Esophagus squamous epithelium (tissue), 5 donors: ENCODE measurements around the gene ORAI1. TPM values are rescaled to one million over a fixed set of nuclear protein-coding genes. Genes with fewer than 3 reads are reported as not detected.
"Not testable (repeated sequence)": the region's sequence is repeated elsewhere in the genome, so short reads cannot be mapped to it uniquely, and the experiment has no call there.

Experiments
- DNase-seq: peaks from one replicate; lab custom pipeline; 2025; lab: John Stamatoyannopoulos, UW
- H3K27ac ChIP-seq, 4 donors: fragments of 200-600 bp; sonication (generic); one replicate each; pipeline ENCODE4 v1.5.1; 2016 to 2019; ENCODE audit warnings: mild to moderate bottlenecking in 1 of 4
- H3K27me3 ChIP-seq, 4 donors: fragments of 200-600 bp; sonication (generic); 1 replicate in 3 of 4; 2 replicates in 1 of 4; pipeline versions ENCODE4 v1.5.1 to v1.6.0; 2017 to 2021; ENCODE audit warnings: antibody characterized with exemption in 1 of 4
- H3K36me3 ChIP-seq, 3 donors: fragments of 200-600 bp; sonication (generic); one replicate each; pipeline ENCODE4 v1.5.1; 2016 to 2019
- H3K4me1 ChIP-seq, 3 donors: fragments of 200-600 bp; sonication (generic); one replicate each; pipeline ENCODE4 v1.5.1; 2017 to 2019
- H3K4me3 ChIP-seq, 4 donors: fragments of 200-600 bp; sonication (generic); 1 replicate in 3 of 4; 2 replicates in 1 of 4; pipeline ENCODE4 v1.5.1; 2016 to 2019; ENCODE audit warnings: mild to moderate bottlenecking in 2 of 4, moderate library complexity in 1 of 4
- H3K9me3 ChIP-seq, 3 donors: fragments of 200-600 bp; sonication (generic); one replicate each; pipeline ENCODE4 v1.5.1; 2016 to 2019
- CTCF ChIP-seq, 6 experiments: fragments of 450-650 bp in 4 of 6; fragments of 200-600 bp in 2 of 6; sonication (generic) in 2 of 6; IDR thresholded peaks; one replicate each; pipeline ENCODE4 v1.5.1; 2016 to 2019; ENCODE audit warnings: antibody characterized with exemption in 6 of 6, mild to moderate bottlenecking in 4 of 6, moderate library complexity in 4 of 6
- POLR2A ChIP-seq, 4 donors: fragments of 450-650 bp; IDR thresholded peaks; one replicate each; pipeline ENCODE4 v1.6.1; 2017; ENCODE audit warnings: antibody characterized with exemption in 4 of 4, mild to moderate bottlenecking in 4 of 4, moderate library complexity in 3 of 4
- WGBS, 2 donors: methylation state at CpG; one replicate each; pipeline ENCODE4 v1.1.5; 2018; 5-methylcytosine and 5-hydroxymethylcytosine counted together
- intact Hi-C: fragments of 100-400 bp; cut with DNase I; formaldehyde crosslinking; loops from one replicate; pipeline ENCODE4 v1.15.0; 2022
- small RNA-seq, 4 donors: library from RNA; depleted of rRNA; stranded (forward); fragments of <200 nt; gene quantifications; one replicate each; pipeline ENCODE3, GENCODE V24; 2016
- total RNA-seq, 4 donors: library from RNA; depleted of rRNA; stranded (reverse); fragments of >200 nt; gene quantifications; one replicate each; pipeline ENCODE4 v1.1.0, GENCODE V29; 2016
- donor health status: DM: yes; HTN: yes; CAD: no.

ORAI1 gene
- total RNA-seq, 4 donors from 2014 or later, result 4.4 to 7.9 (median 7.0) TPM

- H3K27me3 ChIP-seq, result no peaks in the 10 kb centered on the region
- H3K9me3 ChIP-seq, result no peaks in the 10 kb centered on the region
- no peak overlapping the region for H3K27ac ChIP-seq
- H3K36me3 ChIP-seq, result no peaks in the 10 kb centered on the region
- H3K4me3 ChIP-seq, result no peak overlapping the region
- 63 to 72% methylated on average over 6 to 9 of the region's 9 CpGs for WGBS, 2 donors
- DNase-seq, result no peak
- peaks cover 0 to 12% (median 3%) of the 10 kb centered on the region in 3 donors for H3K4me1 ChIP-seq
- TF ChIP-seq CTCF (IDR thresholded peaks at IDR 0.05) (no peak), POLR2A (IDR thresholded peaks at IDR 0.05) (no peak)
- intact Hi-C loops, result loop anchor here (10.0 kb wide), 1 partner anchor 54 kb away; the partner anchor contains the start of gene ORAI1
These were observed 52.5 kb downstream of the ORAI1 start for GRCh38 chr12:121678716-121679300.

GRCh38 chr12:121679661-121680197 lies 53.4 kb downstream of the ORAI1 start:
- H3K4me3 ChIP-seq, H3K27me3 ChIP-seq: not testable (repeated sequence)
- WGBS, 2 donors, result 77 to 80% methylated on average over 11 to 12 of the region's 13 CpGs

GRCh38 chr12:121688966-121689365 lies 62.6 kb downstream of the ORAI1 start:
- DNase-seq, result no peak
- Histone ChIP-seq H3K36me3 (no peaks in the 10 kb centered on the region), H3K27ac (no peak overlapping the region), H3K27me3 (no peaks in the 10 kb centered on the region), H3K4me1 (peaks cover 0 to 13% (median 0%) of the 10 kb centered on the region in 3 donors), H3K9me3 (no peaks in the 10 kb centered on the region), H3K4me3 (no peak overlapping the region)
- TF ChIP-seq POLR2A (IDR thresholded peaks at IDR 0.05) (no peak), CTCF (IDR thresholded peaks at IDR 0.05) (no peak)
- WGBS, 2 donors, result 65 to 74% methylated on average over 3 of the region's 3 CpGs
- intact Hi-C loops, result no loop called here

More at GRCh38 chr12:121679661-121680197, 53.4 kb downstream of the ORAI1 start:
- intact Hi-C loops, result loop anchor here (5.0 to 10.0 kb wide), 2 partner anchors 55 to 127 kb away; partner anchors contain the start of gene ORAI1
- peaks cover 0 to 12% (median 3%) of the 10 kb centered on the region in 3 donors for H3K4me1 ChIP-seq
- H3K9me3 ChIP-seq, H3K27ac ChIP-seq, DNase-seq, H3K36me3 ChIP-seq: not testable (repeated sequence)

GRCh38 chr12:121689430-121689829 lies 63.1 kb downstream of the ORAI1 start:
- intact Hi-C loops, result no loop called here
- H3K4me1 ChIP-seq, result peaks cover 0 to 13% (median 0%) of the 10 kb centered on the region in 3 donors
- no peak for TF ChIP-seq CTCF (IDR thresholded peaks at IDR 0.05)
- no peak for TF ChIP-seq POLR2A (IDR thresholded peaks at IDR 0.05)
- 91 to 93% methylated on average over 2 of the region's 2 CpGs for WGBS, 2 donors
- no peak overlapping the region for H3K27ac ChIP-seq
- H3K27me3 ChIP-seq, result no peaks in the 10 kb centered on the region
- no peak overlapping the region for H3K4me3 ChIP-seq
- DNase-seq, result no peak
- H3K36me3 ChIP-seq, result no peaks in the 10 kb centered on the region
- no peaks in the 10 kb centered on the region for H3K9me3 ChIP-seq

Small RNA genes lying within 50 kb of the gene (small RNA-seq; reads per million reads assigned to genes)
- gene RNU6-1004P, result 0 reads per million in 4 donors

Other genes with a start within 250 kb of the ORAI1 start
- gene RNF34, start 226.4 kb upstream of the ORAI1 start, total RNA-seq, result 10 to 100 TPM; 16.4 to 39.3 (median 31.3) TPM
- 10 to 100 TPM; 20.7 to 26.3 (median 23.9) TPM for gene KDM2B, start 45.5 kb upstream of the ORAI1 start, total RNA-seq
- under 1 TPM in 2 of 4 donors, not detected in 2; 0.09 to 0.13 TPM for gene MORN3, start 43.1 kb downstream of the ORAI1 start, total RNA-seq
- 1 to 10 TPM; 2.7 to 5.2 (median 4.5) TPM for gene TMEM120B, start 86.2 kb downstream of the ORAI1 start, total RNA-seq
- 10 to 100 TPM in 1 of 4 donors, 1 to 10 TPM in 3; 3.2 to 20.4 (median 6.2) TPM for gene RHOF, start 167.2 kb downstream of the ORAI1 start, total RNA-seq
- 10 to 100 TPM in 3 of 4 donors, 1 to 10 TPM in 1; 5.6 to 14.4 (median 10.6) TPM for gene SETD1B, start 177.5 kb downstream of the ORAI1 start, total RNA-seq
- gene HPD, start 232.3 kb downstream of the ORAI1 start, total RNA-seq, result 1 to 10 TPM in 1 of 4 donors, not detected in 3; 1.3 TPM